Measurements from ENCODE around the gene SRSF10.

SRSF10 gene

DNA sequence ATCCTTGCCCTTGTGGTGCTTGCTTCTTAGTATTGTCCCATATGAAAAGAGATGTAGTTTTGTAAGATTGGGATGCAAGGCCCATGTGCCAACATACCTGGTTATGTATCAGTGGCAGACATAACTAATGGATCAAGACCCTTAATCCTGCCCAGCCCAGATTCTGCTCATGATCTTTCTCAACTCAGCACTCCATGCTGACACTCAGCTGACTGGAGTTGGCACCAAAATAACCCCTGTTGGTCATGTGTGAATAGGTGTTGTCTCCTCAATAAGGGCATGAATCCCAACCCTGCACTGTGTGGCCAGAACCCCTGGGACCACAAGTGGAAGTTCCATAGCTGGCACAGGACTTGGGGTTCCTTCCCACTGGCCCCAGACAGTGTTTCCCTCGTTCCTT is 53.0 kb downstream of the SRSF10 start:
- Histone ChIP-seq H3K36me3 (replicated peaks; ENCODE audit: low read depth, low read length) (no peaks in the 10 kb centered on the region), H4K20me1 (ENCODE audit: insufficient read depth, low read length) (no peaks in the 10 kb centered on the region), H3K79me2 (ENCODE audit: low read length) (no peaks in the 10 kb centered on the region), H3K9ac (ENCODE audit: low read length) (no peak overlapping the region), H2AFZ (ENCODE audit: low read depth, low read length) (no peak overlapping the region), H3K4me2 (ENCODE audit: low read length) (no peak overlapping the region), H3K4me3 (ENCODE audit: low read length) (no peak overlapping the region), H3K4me1 (ENCODE audit: low read length) (peaks cover 15% of the 10 kb centered on the region), H3K27ac (ENCODE audit: low read length) (no peak overlapping the region), H3K9me3 (ENCODE audit: insufficient read depth, low read length) (no peaks in the 10 kb centered on the region), H3K27me3 (ENCODE audit: low read depth, low read length) (no peaks in the 10 kb centered on the region)
- TF ChIP-seq EZH2phosphoT487 (IDR thresholded peaks at IDR 0.05; ENCODE audit: low read depth) = no peak
- TF ChIP-seq, protein P1, sequence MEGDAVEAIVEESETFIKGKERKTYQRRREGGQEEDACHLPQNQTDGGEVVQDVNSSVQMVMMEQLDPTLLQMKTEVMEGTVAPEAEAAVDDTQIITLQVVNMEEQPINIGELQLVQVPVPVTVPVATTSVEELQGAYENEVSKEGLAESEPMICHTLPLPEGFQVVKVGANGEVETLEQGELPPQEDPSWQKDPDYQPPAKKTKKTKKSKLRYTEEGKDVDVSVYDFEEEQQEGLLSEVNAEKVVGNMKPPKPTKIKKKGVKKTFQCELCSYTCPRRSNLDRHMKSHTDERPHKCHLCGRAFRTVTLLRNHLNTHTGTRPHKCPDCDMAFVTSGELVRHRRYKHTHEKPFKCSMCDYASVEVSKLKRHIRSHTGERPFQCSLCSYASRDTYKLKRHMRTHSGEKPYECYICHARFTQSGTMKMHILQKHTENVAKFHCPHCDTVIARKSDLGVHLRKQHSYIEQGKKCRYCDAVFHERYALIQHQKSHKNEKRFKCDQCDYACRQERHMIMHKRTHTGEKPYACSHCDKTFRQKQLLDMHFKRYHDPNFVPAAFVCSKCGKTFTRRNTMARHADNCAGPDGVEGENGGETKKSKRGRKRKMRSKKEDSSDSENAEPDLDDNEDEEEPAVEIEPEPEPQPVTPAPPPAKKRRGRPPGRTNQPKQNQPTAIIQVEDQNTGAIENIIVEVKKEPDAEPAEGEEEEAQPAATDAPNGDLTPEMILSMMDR (IDR thresholded peaks at IDR 0.05; ENCODE audit: low read depth, low read length) = no peak

GRCh38 chr1:23925279-23925678 is 54.8 kb downstream of the SRSF10 start:
- Histone ChIP-seq H3K4me3 (ENCODE audit: low read length) (no peak overlapping the region), H3K4me1 (ENCODE audit: low read length) (no peaks in the 10 kb centered on the region), H3K79me2 (ENCODE audit: low read length) (no peaks in the 10 kb centered on the region), H3K27ac (ENCODE audit: low read length) (no peak overlapping the region), H3K9ac (ENCODE audit: low read length) (no peak overlapping the region), H4K20me1 (ENCODE audit: insufficient read depth, low read length) (no peaks in the 10 kb centered on the region), H3K36me3 (replicated peaks; ENCODE audit: low read depth, low read length) (no peaks in the 10 kb centered on the region), H3K9me3 (ENCODE audit: insufficient read depth, low read length) (no peaks in the 10 kb centered on the region), H2AFZ (ENCODE audit: low read depth, low read length) (no peak overlapping the region), H3K4me2 (ENCODE audit: low read length) (no peak overlapping the region), H3K27me3 (ENCODE audit: low read depth, low read length) (no peaks in the 10 kb centered on the region)
- TF ChIP-seq EZH2phosphoT487 (IDR thresholded peaks at IDR 0.05; ENCODE audit: low read depth) = no peak
- TF ChIP-seq, protein P1 (IDR thresholded peaks at IDR 0.05; ENCODE audit: low read depth, low read length) = no peak

- Histone ChIP-seq H3K9ac (ENCODE audit: low read length) (no peak overlapping the region), H3K9me3 (ENCODE audit: insufficient read depth, low read length) (no peaks in the 10 kb centered on the region), H3K79me2 (ENCODE audit: low read length) (no peaks in the 10 kb centered on the region), H3K27me3 (ENCODE audit: low read depth, low read length) (no peaks in the 10 kb centered on the region), H3K4me1 (ENCODE audit: low read length) (peaks cover 5% of the 10 kb centered on the region; the same call in 1 of the 2 replicates), H4K20me1 (ENCODE audit: insufficient read depth, low read length) (no peaks in the 10 kb centered on the region), H3K27ac (ENCODE audit: low read length) (no peak overlapping the region), H3K36me3 (replicated peaks; ENCODE audit: low read depth, low read length) (no peaks in the 10 kb centered on the region), H3K4me2 (ENCODE audit: low read length) (no peak overlapping the region), H2AFZ (ENCODE audit: low read depth, low read length) (no peak overlapping the region), H3K4me3 (ENCODE audit: low read length) (no peak overlapping the region)
- TF ChIP-seq EZH2phosphoT487 (IDR thresholded peaks at IDR 0.05; ENCODE audit: low read depth) = no peak
- TF ChIP-seq, protein P1 (IDR thresholded peaks at IDR 0.05; ENCODE audit: low read depth, low read length) = no peak
Observed at GRCh38 chr1:23924601-23925000, 55.5 kb downstream of the SRSF10 start.

DNA sequence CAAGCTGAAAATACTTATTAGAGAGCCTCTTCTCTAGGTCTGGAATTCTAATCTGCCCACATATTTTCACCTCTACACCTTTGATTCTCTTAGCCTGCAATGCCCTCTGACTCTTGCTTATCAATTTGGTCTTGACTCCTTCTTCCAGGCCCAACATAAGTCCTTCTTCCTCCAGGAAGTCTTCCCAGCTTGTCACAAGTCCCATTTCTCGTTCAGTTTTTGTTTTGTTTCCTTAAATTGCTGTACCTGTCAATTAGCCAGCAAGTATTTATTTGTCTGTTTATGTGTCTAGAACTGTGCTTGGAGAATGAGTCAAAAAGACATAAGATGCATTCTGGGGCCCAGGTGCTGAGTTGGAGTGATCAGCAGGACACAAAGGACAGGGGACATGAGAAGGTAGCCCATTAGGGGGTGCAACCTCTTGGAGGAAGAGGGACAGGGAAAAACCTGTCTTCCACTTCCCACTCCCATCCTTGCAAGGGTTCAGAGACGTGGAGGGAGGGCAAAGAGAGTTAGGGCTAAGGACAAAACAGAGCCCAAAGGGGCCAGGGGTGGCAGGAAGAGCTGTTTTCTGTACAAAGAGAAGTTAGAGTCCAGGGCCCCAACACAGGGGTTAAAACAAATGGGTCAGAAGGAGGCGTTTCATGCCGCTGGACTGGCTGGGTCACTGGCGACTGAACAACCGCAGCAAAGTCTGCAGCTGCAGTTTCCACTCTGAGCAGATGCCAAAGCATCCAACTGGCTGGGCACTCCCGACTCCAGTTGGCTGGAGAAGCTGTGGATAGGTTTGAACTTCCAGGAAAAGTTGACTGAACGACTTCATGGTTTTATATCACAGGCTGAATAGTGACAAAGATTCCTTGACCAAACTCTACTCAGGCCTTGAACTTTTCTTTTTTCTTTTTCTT is 56.3 kb downstream of the SRSF10 start:
- H3K36me3 ChIP-seq (replicated peaks; ENCODE audit: low read depth, low read length) = no peaks in the 10 kb centered on the region
- H3K27me3 ChIP-seq (ENCODE audit: low read depth, low read length) = no peaks in the 10 kb centered on the region
- peaks cover 5% of the 10 kb centered on the region; the same call in 1 of the 2 replicates for H3K4me1 ChIP-seq (ENCODE audit: low read length)
- H3K9ac ChIP-seq (ENCODE audit: low read length) = no peak overlapping the region
- no peaks in the 10 kb centered on the region for H3K79me2 ChIP-seq (ENCODE audit: low read length)
- no peak for TF ChIP-seq EZH2phosphoT487 (IDR thresholded peaks at IDR 0.05; ENCODE audit: low read depth)
- TF ChIP-seq, protein P1 (IDR thresholded peaks at IDR 0.05; ENCODE audit: low read depth, low read length) = no peak
- no peak overlapping the region for H3K4me2 ChIP-seq (ENCODE audit: low read length)
- no peak overlapping the region for H3K27ac ChIP-seq (ENCODE audit: low read length)
- H2AFZ ChIP-seq (ENCODE audit: low read depth, low read length) = no peak overlapping the region
- H3K4me3 ChIP-seq (ENCODE audit: low read length) = no peak overlapping the region
- H3K9me3 ChIP-seq (ENCODE audit: insufficient read depth, low read length) = no peaks in the 10 kb centered on the region
- no peaks in the 10 kb centered on the region for H4K20me1 ChIP-seq (ENCODE audit: insufficient read depth, low read length)
